Neural progenitor cell (in vitro differentiated cells): ENCODE data around the gene RFX1. TPM values are rescaled to one million over a fixed set of nuclear protein-coding genes. Genes with fewer than 3 reads are reported as not detected.

Experiments
- DNase-seq: peaks from one replicate; pipeline ENCODE4 v3.0.0-alpha.2; 2016; ENCODE audit warnings: low spot score
- H2AFZ ChIP-seq: fragments of 200-600 bp; sonication (generic); replicated peaks from 2 replicates; pipeline ENCODE4 v1.6.1; 2016; ENCODE audit warnings: antibody characterized with exemption
- H3F3A ChIP-seq: fragments of 200-600 bp; sonication (generic); 2 replicates; pipeline ENCODE4 v1.6.1; 2016; ENCODE audit warnings: antibody characterized with exemption, low read depth
- H3K27ac ChIP-seq: fragments of 200-600 bp; sonication (generic); 2 replicates; pipeline ENCODE4 v1.5.1; 2016; ENCODE audit warnings: mild to moderate bottlenecking
- H3K27me3 ChIP-seq: fragments of 200-600 bp; sonication (generic); 2 replicates; pipeline ENCODE4 v1.6.1; 2016; ENCODE audit warnings: mild to moderate bottlenecking, moderate library complexity
- H3K36me3 ChIP-seq: fragments of 200-600 bp; sonication (generic); 2 replicates; pipeline ENCODE4 v1.5.1; 2016
- H3K4me1 ChIP-seq: fragments of 200-600 bp; sonication (generic); 2 replicates; pipeline ENCODE4 v1.6.1; 2016; ENCODE audit warnings: mixed run types
- H3K4me2 ChIP-seq: fragments of 200-600 bp; sonication (generic); 2 replicates; pipeline ENCODE4 v1.6.1; 2016
- H3K4me3 ChIP-seq: fragments of 200-600 bp; sonication (generic); 2 replicates; pipeline ENCODE4 v1.5.1; 2016
- H3K79me2 ChIP-seq: fragments of 200-600 bp; sonication (generic); 2 replicates; pipeline ENCODE4 v1.6.1; 2016; ENCODE audit warnings: low read depth
- H3K9ac ChIP-seq: fragments of 200-600 bp; sonication (generic); 2 replicates; pipeline ENCODE4 v1.6.1; 2016
- H3K9me3 ChIP-seq: fragments of 200-600 bp; sonication (generic); 2 replicates; pipeline ENCODE4 v1.5.1; 2016; ENCODE audit warnings: low read depth
- H4K20me1 ChIP-seq: fragments of 200-600 bp; sonication (generic); 2 replicates; pipeline ENCODE4 v1.6.1; 2016; ENCODE audit warnings: low read depth
- H3K27ac Mint-ChIP-seq: 3 replicates; pipeline ENCODE4 v1.8.0; 2021; ENCODE audit warnings: mixed read lengths
- H3K27me3 Mint-ChIP-seq: 2 replicates; pipeline ENCODE4 v1.8.0; 2022; ENCODE audit warnings: low read depth, mild to moderate bottlenecking, inconsistent platforms, moderate library complexity, mixed read lengths; ENCODE audit not compliant: insufficient read depth
- H3K36me3 Mint-ChIP-seq: 3 replicates; pipeline ENCODE4 v1.8.0; 2021; ENCODE audit warnings: mixed read lengths
- H3K4me1 Mint-ChIP-seq: 3 replicates; pipeline ENCODE4 v1.8.0; 2021; ENCODE audit warnings: mixed read lengths
- H3K4me3 Mint-ChIP-seq: 3 replicates; pipeline ENCODE4 v1.8.0; 2021; ENCODE audit warnings: mild to moderate bottlenecking, moderate library complexity, mixed read lengths
- H3K9me3 Mint-ChIP-seq: 3 replicates; pipeline ENCODE4 v1.8.0; 2020; ENCODE audit warnings: mixed read lengths
- EZH2 ChIP-seq: fragments of 200-600 bp; sonication (generic); IDR thresholded peaks from 2 replicates; pipeline ENCODE4 v1.6.1; 2017; ENCODE audit warnings: antibody characterized with exemption, mild to moderate bottlenecking, moderate library complexity
- EZH2phosphoT487 ChIP-seq: fragments of 200-600 bp; sonication (generic); IDR thresholded peaks from 2 replicates; pipeline ENCODE4 v1.6.1; 2017; ENCODE audit warnings: antibody characterized with exemption
- total RNA-seq: library from RNA; depleted of rRNA; stranded (reverse); fragments of >200 nt; gene quantifications from 2 replicates; pipeline ENCODE4 v1.2.3, GENCODE V29; 2015; ENCODE audit warnings: low replicate concordance
- TF ChIP-seq, protein P1 (sequence below): fragments of 200-600 bp; sonication (generic); IDR thresholded peaks from 2 replicates; pipeline ENCODE4 v1.5.1; 2017; ENCODE audit warnings: antibody characterized with exemption, mild to moderate bottlenecking

RFX1 gene
- total RNA-seq, 1 donor from 2014 or later: 1.0 TPM

DNA sequence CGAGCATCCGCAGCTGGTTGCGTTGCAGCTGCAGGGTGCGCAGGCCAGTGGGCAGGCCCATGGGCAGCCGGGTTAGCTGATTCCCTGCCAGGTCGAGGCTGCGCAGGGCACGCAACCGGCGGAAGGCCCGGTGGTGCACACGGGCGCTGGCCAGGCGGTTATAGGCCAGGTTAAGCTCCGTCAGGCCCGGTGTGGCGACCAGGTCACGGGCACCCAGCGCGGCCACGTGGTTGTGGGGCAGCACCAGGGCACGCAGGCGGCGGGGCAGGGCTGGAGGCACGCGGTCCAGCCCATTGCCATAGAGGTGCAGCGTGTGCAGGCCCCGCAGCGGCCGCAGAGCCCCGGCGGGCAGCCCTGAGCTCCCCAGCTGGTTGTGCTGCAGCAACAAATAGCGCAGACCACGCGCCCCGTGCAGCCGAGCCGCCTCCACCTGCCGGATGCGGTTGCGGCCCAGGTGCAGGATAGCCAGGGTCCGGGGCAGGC lies 73.2 kb downstream of the RFX1 start:
- no peak overlapping the region for H3K27ac Mint-ChIP-seq
- no peak for DNase-seq

DNA sequence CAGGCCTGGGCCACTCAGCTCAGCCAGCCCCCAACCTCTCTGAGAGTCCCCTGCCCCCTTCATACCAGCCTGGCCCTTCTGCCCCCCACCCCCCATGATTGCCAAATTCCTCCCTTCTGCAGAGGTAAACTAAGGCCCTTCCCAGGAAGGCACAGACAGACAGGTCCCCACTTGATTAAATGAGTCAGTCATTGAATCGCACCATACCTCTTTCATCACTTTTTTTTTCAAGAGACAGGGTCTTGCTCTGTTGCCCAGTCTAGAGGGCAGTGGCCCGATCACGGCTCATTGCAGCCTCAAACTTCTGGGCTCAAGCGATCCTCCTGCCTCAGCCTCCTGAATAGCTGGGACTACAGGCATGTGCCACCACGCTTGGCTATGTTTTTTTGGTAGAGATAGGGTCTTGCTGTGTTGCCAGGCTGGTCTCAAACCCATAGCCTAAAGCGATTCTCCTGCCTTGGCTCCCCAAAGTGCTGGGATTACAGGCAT lies 73.9 kb downstream of the RFX1 start:
- TF ChIP-seq EZH2 (no peak), EZH2phosphoT487 (no peak)
- TF ChIP-seq, protein P1, sequence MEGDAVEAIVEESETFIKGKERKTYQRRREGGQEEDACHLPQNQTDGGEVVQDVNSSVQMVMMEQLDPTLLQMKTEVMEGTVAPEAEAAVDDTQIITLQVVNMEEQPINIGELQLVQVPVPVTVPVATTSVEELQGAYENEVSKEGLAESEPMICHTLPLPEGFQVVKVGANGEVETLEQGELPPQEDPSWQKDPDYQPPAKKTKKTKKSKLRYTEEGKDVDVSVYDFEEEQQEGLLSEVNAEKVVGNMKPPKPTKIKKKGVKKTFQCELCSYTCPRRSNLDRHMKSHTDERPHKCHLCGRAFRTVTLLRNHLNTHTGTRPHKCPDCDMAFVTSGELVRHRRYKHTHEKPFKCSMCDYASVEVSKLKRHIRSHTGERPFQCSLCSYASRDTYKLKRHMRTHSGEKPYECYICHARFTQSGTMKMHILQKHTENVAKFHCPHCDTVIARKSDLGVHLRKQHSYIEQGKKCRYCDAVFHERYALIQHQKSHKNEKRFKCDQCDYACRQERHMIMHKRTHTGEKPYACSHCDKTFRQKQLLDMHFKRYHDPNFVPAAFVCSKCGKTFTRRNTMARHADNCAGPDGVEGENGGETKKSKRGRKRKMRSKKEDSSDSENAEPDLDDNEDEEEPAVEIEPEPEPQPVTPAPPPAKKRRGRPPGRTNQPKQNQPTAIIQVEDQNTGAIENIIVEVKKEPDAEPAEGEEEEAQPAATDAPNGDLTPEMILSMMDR: no peak
- DNase-seq: no peak
- no peak overlapping the region for H3K27ac Mint-ChIP-seq

More for the DNA sequence above, 73.2 kb downstream of the RFX1 start:
- Histone ChIP-seq H3K4me3 (no peak overlapping the region), H3K9me3 (no peaks in the 10 kb centered on the region), H3K27ac (no peak overlapping the region), H3K27me3 (no peaks in the 10 kb centered on the region), H2AFZ (no peak overlapping the region), H4K20me1 (no peaks in the 10 kb centered on the region), H3K9ac (no peak overlapping the region), H3K36me3 (no peaks in the 10 kb centered on the region), H3K4me1 (peaks cover 15% of the 10 kb centered on the region), H3K79me2 (no peaks in the 10 kb centered on the region), H3F3A (peaks cover 6% of the 10 kb centered on the region), H3K4me2 (no peak overlapping the region)
- TF ChIP-seq, protein P1: no peak
- peaks cover 12% of the 10 kb centered on the region for H3K27me3 Mint-ChIP-seq
- H3K9me3 Mint-ChIP-seq: no peaks in the 10 kb centered on the region
- peaks cover 28% of the 10 kb centered on the region for H3K4me1 Mint-ChIP-seq
- no peak overlapping the region for H3K4me3 Mint-ChIP-seq
- H3K36me3 Mint-ChIP-seq: peaks cover 4% of the 10 kb centered on the region

DNA sequence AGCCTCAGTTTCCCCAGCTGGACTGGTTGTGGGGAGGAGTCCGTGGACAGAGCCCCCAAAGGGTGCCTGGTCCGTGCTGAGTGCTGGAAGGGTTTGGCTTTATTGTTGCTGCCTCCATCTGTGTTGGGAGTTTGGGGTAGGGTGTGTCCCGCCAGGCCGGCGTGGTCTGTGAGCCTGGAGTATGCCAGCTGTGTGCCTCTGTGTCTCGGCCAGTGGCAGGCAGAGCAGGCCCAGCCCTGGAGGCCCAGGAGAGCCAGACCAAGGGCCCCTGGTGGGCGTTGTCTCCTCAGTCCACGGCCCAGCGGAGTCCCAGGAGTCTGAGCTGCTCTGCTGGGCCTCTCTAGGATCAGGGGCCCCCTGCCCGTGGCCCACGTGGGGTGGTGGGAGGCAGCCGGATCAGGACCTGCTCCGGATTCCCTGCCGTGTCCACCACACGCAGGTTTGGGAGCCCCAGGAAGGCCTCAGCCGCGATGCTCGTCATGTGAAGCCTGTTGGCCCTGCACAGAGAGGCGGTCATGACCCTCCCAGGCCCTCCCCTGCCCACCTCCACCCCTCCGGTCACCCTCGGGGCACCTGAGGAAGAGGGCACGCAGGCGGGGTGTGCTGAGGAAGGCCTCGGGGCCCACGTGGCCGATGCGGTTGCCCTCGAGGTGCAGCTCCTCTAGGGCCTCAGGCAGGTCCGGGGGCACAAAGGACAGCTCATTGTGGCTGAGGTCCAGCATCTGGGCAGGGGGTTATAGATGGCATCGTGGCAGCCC lies 74.5 kb downstream of the RFX1 start:
- Mint-ChIP-seq H3K4me3 (no peak overlapping the region), H3K4me1 (peaks cover 23% of the 10 kb centered on the region), H3K9me3 (no peaks in the 10 kb centered on the region), H3K27me3 (peaks cover 12% of the 10 kb centered on the region), H3K36me3 (peaks cover 11% of the 10 kb centered on the region), H3K27ac (no peak overlapping the region)
- Histone ChIP-seq H3K27me3 (no peaks in the 10 kb centered on the region), H4K20me1 (no peaks in the 10 kb centered on the region), H3K36me3 (no peaks in the 10 kb centered on the region), H3K27ac (no peak overlapping the region), H3K9me3 (no peaks in the 10 kb centered on the region), H3K4me1 (peaks cover 10% of the 10 kb centered on the region), H2AFZ (no peak overlapping the region), H3K4me3 (no peak overlapping the region), H3K9ac (no peak overlapping the region), H3F3A (peaks cover 6% of the 10 kb centered on the region), H3K79me2 (no peaks in the 10 kb centered on the region), H3K4me2 (no peak overlapping the region)
- DNase-seq: no peak
- TF ChIP-seq EZH2phosphoT487: no peak
- no peak for TF ChIP-seq EZH2
- TF ChIP-seq, protein P1: no peak

More for the DNA sequence above, 73.9 kb downstream of the RFX1 start:
- Histone ChIP-seq H3K79me2 (no peaks in the 10 kb centered on the region), H3F3A (peaks cover 6% of the 10 kb centered on the region), H4K20me1 (no peaks in the 10 kb centered on the region), H3K4me2 (no peak overlapping the region), H3K9me3 (no peaks in the 10 kb centered on the region), H3K27me3 (no peaks in the 10 kb centered on the region), H3K27ac (no peak overlapping the region), H3K4me1 (peaks cover 10% of the 10 kb centered on the region), H2AFZ (no peak overlapping the region), H3K4me3 (no peak overlapping the region), H3K9ac (no peak overlapping the region), H3K36me3 (no peaks in the 10 kb centered on the region)
- Mint-ChIP-seq H3K4me1 (peaks cover 23% of the 10 kb centered on the region), H3K27me3 (peaks cover 12% of the 10 kb centered on the region), H3K4me3 (no peak overlapping the region), H3K9me3 (no peaks in the 10 kb centered on the region), H3K36me3 (peaks cover 6% of the 10 kb centered on the region)
